GM12873 (cell line): ENCODE measurements around the gene GAS1.

ENCODE experiments used
- TF ChIP-seq, protein P1 (sequence below): IDR thresholded peaks from 2 replicates; pipeline ENCODE4 v1.5.1; 2012; ENCODE audit warnings: low read depth, mild to moderate bottlenecking, moderate library complexity, low read length, control low read depth; ENCODE audit not compliant: insufficient read depth; ENCODE audit errors: missing control alignments

The GAS1 gene

DNA sequence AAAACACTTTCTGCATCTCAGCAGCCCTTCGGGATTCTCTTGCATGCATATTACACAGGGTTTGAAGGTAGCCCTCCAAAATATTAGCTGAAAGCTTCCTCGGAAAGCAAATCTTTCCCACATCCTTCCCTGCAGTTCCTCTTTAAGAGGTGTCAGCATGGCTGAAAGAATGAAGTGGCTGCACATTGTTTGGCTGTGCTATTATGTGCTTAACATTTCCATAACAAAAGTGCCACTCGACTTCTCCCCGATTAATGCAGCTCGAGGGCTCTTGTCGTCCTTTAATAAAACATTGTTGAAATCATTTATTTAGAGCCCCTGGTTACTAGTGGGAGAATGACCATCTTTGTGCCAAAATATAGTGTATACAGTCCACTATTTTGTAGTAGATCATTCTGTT lies 6.5 kb downstream of the GAS1 start:
- TF ChIP-seq, protein P1, sequence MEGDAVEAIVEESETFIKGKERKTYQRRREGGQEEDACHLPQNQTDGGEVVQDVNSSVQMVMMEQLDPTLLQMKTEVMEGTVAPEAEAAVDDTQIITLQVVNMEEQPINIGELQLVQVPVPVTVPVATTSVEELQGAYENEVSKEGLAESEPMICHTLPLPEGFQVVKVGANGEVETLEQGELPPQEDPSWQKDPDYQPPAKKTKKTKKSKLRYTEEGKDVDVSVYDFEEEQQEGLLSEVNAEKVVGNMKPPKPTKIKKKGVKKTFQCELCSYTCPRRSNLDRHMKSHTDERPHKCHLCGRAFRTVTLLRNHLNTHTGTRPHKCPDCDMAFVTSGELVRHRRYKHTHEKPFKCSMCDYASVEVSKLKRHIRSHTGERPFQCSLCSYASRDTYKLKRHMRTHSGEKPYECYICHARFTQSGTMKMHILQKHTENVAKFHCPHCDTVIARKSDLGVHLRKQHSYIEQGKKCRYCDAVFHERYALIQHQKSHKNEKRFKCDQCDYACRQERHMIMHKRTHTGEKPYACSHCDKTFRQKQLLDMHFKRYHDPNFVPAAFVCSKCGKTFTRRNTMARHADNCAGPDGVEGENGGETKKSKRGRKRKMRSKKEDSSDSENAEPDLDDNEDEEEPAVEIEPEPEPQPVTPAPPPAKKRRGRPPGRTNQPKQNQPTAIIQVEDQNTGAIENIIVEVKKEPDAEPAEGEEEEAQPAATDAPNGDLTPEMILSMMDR, result no peak

DNA sequence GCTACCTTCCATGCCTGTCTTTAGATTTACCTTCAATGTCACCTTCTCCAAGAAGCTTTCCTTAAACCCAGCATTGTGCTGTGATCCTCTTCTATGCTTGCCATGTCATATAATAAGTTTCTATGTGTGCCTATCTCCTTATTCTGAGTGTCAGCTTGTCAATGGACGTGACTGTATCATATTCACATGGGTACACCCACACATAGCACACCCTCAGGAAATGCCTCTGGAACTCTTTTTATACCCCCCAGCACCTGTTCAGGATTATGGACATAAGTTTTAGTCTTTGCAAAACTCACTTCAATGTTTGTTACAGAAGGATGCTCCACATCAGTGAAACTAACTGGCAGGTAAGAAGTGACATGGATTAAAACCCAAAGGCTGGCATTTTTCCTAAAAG lies 7.4 kb downstream of the GAS1 start:
- TF ChIP-seq, protein P1, result no peak

GRCh38 chr9:86939321-86939720 lies 8.0 kb downstream of the GAS1 start:
- TF ChIP-seq, protein P1, result no peak

DNA sequence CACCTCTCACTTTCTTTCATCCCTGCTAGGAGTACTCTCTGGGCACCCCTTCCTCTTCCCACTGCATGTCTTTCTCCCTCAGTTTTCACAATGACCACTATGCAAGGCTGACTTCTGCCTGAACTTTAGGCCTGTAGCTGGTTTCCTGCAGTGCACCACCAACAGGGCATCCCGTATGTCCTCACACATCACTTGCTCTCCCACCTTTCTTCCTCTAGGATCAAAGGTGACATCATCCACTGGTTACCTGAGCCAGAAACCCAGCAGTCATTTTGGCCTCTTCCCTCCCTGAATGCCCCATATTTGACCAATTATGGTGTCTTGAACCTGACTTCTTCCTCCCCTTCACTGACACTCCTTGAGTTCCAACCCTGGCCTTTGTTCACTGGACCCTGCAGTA lies 8.5 kb downstream of the GAS1 start:
- TF ChIP-seq, protein P1, result no peak

- TF ChIP-seq, protein P1, result no peak
These were observed 21.2 kb downstream of the GAS1 start for GRCh38 chr9:86926145-86926544.

- TF ChIP-seq, protein P1, result no peak
These were observed 21.6 kb downstream of the GAS1 start for GRCh38 chr9:86925686-86926085.

GRCh38 chr9:86924206-86924605 lies 23.1 kb downstream of the GAS1 start:
- TF ChIP-seq, protein P1, result no peak
